Measurements from ENCODE around the gene CWC27. TPM values are rescaled to one million over a fixed set of nuclear protein-coding genes. Genes with fewer than 3 reads are reported as not detected.
"Not testable (repeated sequence)": the region's sequence is repeated elsewhere in the genome, so short reads cannot be mapped to it uniquely, and the experiment has no call there.

Gene CWC27
- total and polyA plus RNA-seq, 2 donors = 16.4 to 21.8 TPM

DNA sequence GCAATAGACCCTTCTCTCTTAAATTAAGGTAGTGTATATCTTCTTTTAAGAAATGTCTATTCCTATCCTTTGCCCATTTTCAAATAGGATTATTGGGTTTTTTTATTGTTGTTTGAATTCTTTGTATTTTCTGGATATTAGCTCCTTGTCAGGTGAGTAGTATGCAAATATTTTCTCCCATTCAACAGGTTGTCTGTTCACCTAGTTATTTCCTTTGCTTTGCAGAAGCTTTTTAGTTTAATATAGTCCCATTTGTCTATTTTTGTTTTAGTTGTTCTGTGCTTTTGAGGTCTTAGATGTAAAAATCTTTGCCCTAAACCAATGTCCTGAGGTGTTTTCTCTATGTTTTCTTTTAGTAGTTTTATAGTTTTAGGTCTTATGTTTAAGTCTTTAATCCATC lies 104.7 kb downstream of the CWC27 start:
- DNase-seq (ENCODE audit: extremely low spot score) = no peak
- no peaks in the 10 kb centered on the region for H3K36me3 ChIP-seq (ENCODE audit: insufficient read depth)
- H3K4me1 ChIP-seq (ENCODE audit: insufficient read depth) = no peaks in the 10 kb centered on the region
- no peak overlapping the region for H3K27ac ChIP-seq (ENCODE audit: low read depth)
- no peak overlapping the region for H3K4me3 ChIP-seq (ENCODE audit: low read depth, low read length)

GRCh38 chr5:64874753-64875152 lies 106.0 kb downstream of the CWC27 start:
- H3K4me3 ChIP-seq (ENCODE audit: low read depth, low read length) = no peak overlapping the region
- no peak for DNase-seq (ENCODE audit: extremely low spot score)
- no peaks in the 10 kb centered on the region for H3K4me1 ChIP-seq (ENCODE audit: insufficient read depth)
- no peaks in the 10 kb centered on the region for H3K36me3 ChIP-seq (ENCODE audit: insufficient read depth)
- no peak overlapping the region for H3K27ac ChIP-seq (ENCODE audit: low read depth)

GRCh38 chr5:64876203-64876602 lies 107.5 kb downstream of the CWC27 start:
- no peaks in the 10 kb centered on the region for H3K36me3 ChIP-seq (ENCODE audit: insufficient read depth)
- H3K27ac ChIP-seq (ENCODE audit: low read depth) = no peak overlapping the region
- H3K4me3 ChIP-seq (ENCODE audit: low read depth, low read length) = no peak overlapping the region
- WGBS = 41% methylated on average over 1 of the region's 1 CpG
- no peak for DNase-seq (ENCODE audit: extremely low spot score)
- H3K4me1 ChIP-seq (ENCODE audit: insufficient read depth) = no peaks in the 10 kb centered on the region

DNA sequence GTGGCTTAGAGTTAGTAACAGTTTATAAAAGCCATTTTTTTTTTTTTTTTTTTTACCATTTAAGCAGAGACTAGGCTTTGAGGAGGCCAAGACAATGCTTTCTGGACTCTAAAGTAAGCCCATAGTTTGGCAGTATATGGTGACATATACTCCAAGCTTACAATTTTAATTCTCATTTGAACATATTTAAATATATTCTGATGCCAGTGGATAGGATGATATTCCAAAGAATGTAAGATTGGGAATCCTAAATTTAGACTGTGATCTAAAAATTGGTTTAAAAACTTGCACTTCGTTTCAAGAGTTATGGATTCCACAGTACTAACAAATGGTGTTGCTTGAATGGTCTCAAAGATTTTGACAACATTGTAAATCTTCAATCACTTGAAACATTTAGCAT lies 112.1 kb downstream of the CWC27 start:
- Histone ChIP-seq H3K4me1 (ENCODE audit: insufficient read depth) (no peaks in the 10 kb centered on the region), H3K4me3 (ENCODE audit: low read depth, low read length) (no peak overlapping the region), H3K27ac (ENCODE audit: low read depth) (no peak overlapping the region), H3K36me3 (ENCODE audit: insufficient read depth) (no peaks in the 10 kb centered on the region)
- 88% methylated on average over 1 of the region's 1 CpG for WGBS
- DNase-seq (ENCODE audit: extremely low spot score) = no peak

DNA sequence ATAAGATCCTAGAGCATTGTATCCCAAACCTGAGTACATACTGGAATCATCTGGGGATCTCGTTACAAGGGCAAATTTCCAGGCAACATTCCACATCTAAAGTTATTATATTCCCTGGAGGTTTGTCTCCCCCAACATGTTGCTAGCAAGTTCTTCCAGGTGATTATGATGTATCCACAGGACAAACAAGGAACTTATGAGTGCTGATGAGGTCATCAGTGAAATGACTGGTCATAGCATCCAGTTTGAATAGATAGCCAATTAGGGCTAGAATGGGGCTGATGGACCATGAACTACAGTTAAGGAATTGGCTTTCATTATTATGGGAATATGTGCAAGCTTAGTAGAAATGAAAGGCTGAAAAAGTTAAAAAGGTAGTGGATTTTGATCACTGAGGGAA lies 115.2 kb downstream of the CWC27 start:
- Histone ChIP-seq H3K4me1 (ENCODE audit: insufficient read depth) (no peaks in the 10 kb centered on the region), H3K4me3 (ENCODE audit: low read depth, low read length) (no peak overlapping the region), H3K27ac (ENCODE audit: low read depth) (no peak overlapping the region), H3K36me3 (ENCODE audit: insufficient read depth) (no peaks in the 10 kb centered on the region)
- WGBS = 95% methylated on average over 1 of the region's 1 CpG
- DNase-seq (ENCODE audit: extremely low spot score) = no peak

DNA sequence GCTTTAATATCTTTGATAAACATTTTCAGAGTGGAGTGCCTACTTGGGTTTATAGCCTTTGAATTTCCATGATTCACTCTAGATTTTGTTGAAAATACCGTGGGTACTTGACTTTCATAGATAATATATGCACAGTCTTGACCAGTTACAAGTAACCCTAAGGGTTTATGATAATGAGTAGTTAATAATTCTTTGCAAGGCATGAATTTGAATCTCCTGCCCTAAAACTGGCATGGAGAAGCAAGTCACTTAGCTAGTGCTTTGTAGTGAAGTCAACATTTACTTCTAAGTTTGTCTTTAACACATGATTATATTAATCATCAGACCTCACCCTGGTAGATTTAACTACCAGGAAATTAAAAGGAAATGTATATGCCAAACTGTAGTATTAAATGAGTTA lies 115.8 kb downstream of the CWC27 start:
- Histone ChIP-seq H3K27ac (ENCODE audit: low read depth) (no peak overlapping the region), H3K36me3 (ENCODE audit: insufficient read depth) (no peaks in the 10 kb centered on the region), H3K4me1 (ENCODE audit: insufficient read depth) (no peaks in the 10 kb centered on the region), H3K4me3 (ENCODE audit: low read depth, low read length) (no peak overlapping the region)
- no peak for DNase-seq (ENCODE audit: extremely low spot score)
- WGBS = 86% methylated on average over 1 of the region's 1 CpG

GRCh38 chr5:64887910-64888309 lies 119.2 kb downstream of the CWC27 start:
- no peaks in the 10 kb centered on the region for H3K36me3 ChIP-seq (ENCODE audit: insufficient read depth)
- no peak for DNase-seq (ENCODE audit: extremely low spot score)
- WGBS = 95% methylated on average over 2 of the region's 2 CpGs
- H3K27ac ChIP-seq (ENCODE audit: low read depth) = no peak overlapping the region
- no peaks in the 10 kb centered on the region for H3K4me1 ChIP-seq (ENCODE audit: insufficient read depth)
- no peak overlapping the region for H3K4me3 ChIP-seq (ENCODE audit: low read depth, low read length)

GRCh38 chr5:64895748-64896147 lies 127.0 kb downstream of the CWC27 start:
- no peak for DNase-seq (ENCODE audit: extremely low spot score)
- Histone ChIP-seq H3K36me3 (ENCODE audit: insufficient read depth) (peaks cover 2% of the 10 kb centered on the region), H3K4me3 (ENCODE audit: low read depth, low read length) (no peak overlapping the region), H3K27ac (ENCODE audit: low read depth) (no peak overlapping the region), H3K4me1 (ENCODE audit: insufficient read depth) (no peaks in the 10 kb centered on the region)
- 95% methylated on average over 2 of the region's 2 CpGs for WGBS

GRCh38 chr5:64899838-64900237 lies 131.1 kb downstream of the CWC27 start:
- DNase-seq (ENCODE audit: extremely low spot score) = no peak
- 93% methylated on average over 1 of the region's 1 CpG for WGBS
- no peaks in the 10 kb centered on the region for H3K36me3 ChIP-seq (ENCODE audit: insufficient read depth)
- no peaks in the 10 kb centered on the region for H3K4me1 ChIP-seq (ENCODE audit: insufficient read depth)
- no peak overlapping the region for H3K4me3 ChIP-seq (ENCODE audit: low read depth, low read length)
- no peak overlapping the region for H3K27ac ChIP-seq (ENCODE audit: low read depth)

GRCh38 chr5:64900618-64901017 lies 131.9 kb downstream of the CWC27 start:
- DNase-seq (ENCODE audit: extremely low spot score) = no peak
- Histone ChIP-seq H3K36me3 (ENCODE audit: insufficient read depth) (no peaks in the 10 kb centered on the region), H3K4me1 (ENCODE audit: insufficient read depth) (no peaks in the 10 kb centered on the region), H3K27ac (ENCODE audit: low read depth) (no peak overlapping the region), H3K4me3 (ENCODE audit: low read depth, low read length) (no peak overlapping the region)
- WGBS = 70% methylated on average over 2 of the region's 2 CpGs

DNA sequence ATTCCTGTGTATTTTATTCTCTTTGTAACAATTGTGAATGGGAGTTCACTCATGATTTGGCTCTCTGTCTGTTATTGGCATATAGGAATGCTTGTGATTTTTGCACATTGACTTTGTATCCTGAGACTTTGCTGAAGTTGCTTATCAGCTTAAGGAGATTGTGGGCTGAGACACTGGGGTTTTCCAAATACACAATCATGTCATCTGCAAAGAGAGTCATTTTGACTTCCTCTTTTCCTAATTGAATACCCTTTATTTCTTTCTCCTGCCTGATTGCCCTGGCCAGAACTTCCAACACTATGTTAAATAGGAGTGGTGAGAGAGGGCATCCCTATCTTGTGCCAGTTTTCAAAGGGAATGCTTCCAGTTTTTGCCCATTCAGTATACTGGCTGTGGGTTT lies 138.7 kb downstream of the CWC27 start:
- H3K27ac ChIP-seq (ENCODE audit: low read depth); H3K4me3 ChIP-seq (ENCODE audit: low read depth, low read length); H3K36me3 ChIP-seq (ENCODE audit: insufficient read depth); H3K4me1 ChIP-seq (ENCODE audit: insufficient read depth); DNase-seq (ENCODE audit: extremely low spot score): not testable (repeated sequence)

- no peak overlapping the region for H3K4me3 ChIP-seq (ENCODE audit: low read depth, low read length)
- no peaks in the 10 kb centered on the region for H3K4me1 ChIP-seq (ENCODE audit: insufficient read depth)
- no peaks in the 10 kb centered on the region for H3K36me3 ChIP-seq (ENCODE audit: insufficient read depth)
- WGBS = 82% methylated on average over 5 of the region's 5 CpGs
- DNase-seq (ENCODE audit: extremely low spot score) = no peak
- no peak overlapping the region for H3K27ac ChIP-seq (ENCODE audit: low read depth)
Measured at GRCh38 chr5:64914396-64914795, 145.7 kb downstream of the CWC27 start.

- Histone ChIP-seq H3K4me3 (ENCODE audit: low read depth, low read length) (no peak overlapping the region), H3K27ac (ENCODE audit: low read depth) (no peak overlapping the region), H3K36me3 (ENCODE audit: insufficient read depth) (no peaks in the 10 kb centered on the region), H3K4me1 (ENCODE audit: insufficient read depth) (no peaks in the 10 kb centered on the region)
- no peak for DNase-seq (ENCODE audit: extremely low spot score)
- 90% methylated on average over 1 of the region's 1 CpG for WGBS
Measured at GRCh38 chr5:64918083-64918482, 149.4 kb downstream of the CWC27 start.

- Histone ChIP-seq H3K27ac (ENCODE audit: low read depth) (no peak overlapping the region), H3K4me1 (ENCODE audit: insufficient read depth) (no peaks in the 10 kb centered on the region), H3K36me3 (ENCODE audit: insufficient read depth) (no peaks in the 10 kb centered on the region), H3K4me3 (ENCODE audit: low read depth, low read length) (no peak overlapping the region)
- over 99% methylated on average over 2 of the region's 2 CpGs for WGBS
- DNase-seq (ENCODE audit: extremely low spot score) = no peak
Measured at GRCh38 chr5:64921386-64921785, 152.7 kb downstream of the CWC27 start.

GRCh38 chr5:64923151-64923685 lies 154.5 kb downstream of the CWC27 start:
- no peaks in the 10 kb centered on the region for H3K4me1 ChIP-seq (ENCODE audit: insufficient read depth)
- no peaks in the 10 kb centered on the region for H3K36me3 ChIP-seq (ENCODE audit: insufficient read depth)
- no peak overlapping the region for H3K27ac ChIP-seq (ENCODE audit: low read depth)
- WGBS = 79% methylated on average over 6 of the region's 6 CpGs
- DNase-seq (ENCODE audit: extremely low spot score) = no peak
- H3K4me3 ChIP-seq (ENCODE audit: low read depth, low read length) = no peak overlapping the region

Measured in urinary bladder (tissue), 4 donors.